Left colon (tissue), 2 donors: ENCODE data around the gene CTDP1. TPM values are rescaled to one million over a fixed set of nuclear protein-coding genes. Genes with fewer than 3 reads are reported as not detected.

Experiments
- ATAC-seq: fragments of 200-7000 bp; cut with Tn5 transposase; one replicate; pipeline ENCODE4 v1.9.1; 2020; ENCODE audit warnings: mild to moderate bottlenecking, moderate library complexity
- DNase-seq, 2 donors: peaks; one replicate each; pipeline ENCODE4 v3.0.0-alpha.2; 2020
- intact Hi-C, 2 donors: fragments of 100-400 bp; cut with DNase I in 1 of 2; cut with micrococcal nuclease in 1 of 2; formaldehyde crosslinking; loops; one replicate each; pipeline versions ENCODE4 v1.11.2 to v1.14.0; 2022; cut with DNase I, micrococcal nuclease
- total RNA-seq, 2 donors: library from RNA; stranded (reverse); fragmentation: NEBNext Ultra II Directional; extraction: Animal tissue kit (Norgen Biotek cat#: 25700); gene quantifications; one replicate each; pipeline ENCODE4 v1.2.1, GENCODE V29; 2021
- donor health status: DM: no; HTN: no; CAD: no.
- donor health status: DM: yes; HTN: yes; CAD: no.

Gene CTDP1
- total RNA-seq, 2 donors from 2014 or later, result 31.4 to 36.3 TPM

DNA sequence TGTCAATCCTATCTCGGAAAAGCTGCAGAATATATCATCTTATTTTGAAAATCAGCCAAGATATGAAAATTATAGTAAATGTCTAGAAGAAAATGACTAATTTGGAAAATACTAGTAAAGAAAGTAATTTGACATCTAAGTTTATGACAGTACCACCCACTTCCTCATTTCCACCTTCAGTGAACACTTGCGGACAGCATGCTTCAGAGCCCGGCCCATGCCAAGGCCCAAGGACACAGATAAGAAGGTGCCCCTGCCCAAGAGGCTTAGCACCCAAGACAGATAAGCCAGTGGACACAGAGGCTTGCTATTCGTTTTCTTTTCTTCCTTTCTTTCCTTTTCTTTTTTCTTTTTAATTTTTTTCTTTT is 113.4 kb downstream of the CTDP1 start:
- intact Hi-C loops, result no loop called here

DNA sequence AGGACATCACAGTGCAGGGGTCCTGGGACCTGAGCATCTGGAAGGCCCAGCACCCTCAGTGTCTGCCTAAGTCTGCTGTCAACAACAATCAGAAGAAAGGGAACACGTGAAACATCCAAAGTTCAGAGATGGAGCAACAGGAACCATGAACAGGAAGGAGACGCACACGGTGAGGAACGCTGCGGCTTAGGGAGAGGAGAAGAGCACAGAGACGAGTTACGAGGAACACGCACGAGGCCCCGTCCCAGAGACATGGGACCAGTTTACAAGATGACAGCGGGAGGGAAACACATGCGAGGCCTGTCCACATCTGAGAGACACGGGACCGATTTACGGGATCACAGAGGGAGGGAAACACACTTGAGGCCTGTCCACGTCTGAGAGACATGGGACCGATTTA is 115.2 kb downstream of the CTDP1 start:
- DNase-seq (no peak), ATAC-seq (no peak)

More for the DNA sequence above, 113.4 kb downstream of the CTDP1 start:
- ATAC-seq, result no peak
- peak in 1 of 2 donors; percentile 21 for DNase-seq

DNA sequence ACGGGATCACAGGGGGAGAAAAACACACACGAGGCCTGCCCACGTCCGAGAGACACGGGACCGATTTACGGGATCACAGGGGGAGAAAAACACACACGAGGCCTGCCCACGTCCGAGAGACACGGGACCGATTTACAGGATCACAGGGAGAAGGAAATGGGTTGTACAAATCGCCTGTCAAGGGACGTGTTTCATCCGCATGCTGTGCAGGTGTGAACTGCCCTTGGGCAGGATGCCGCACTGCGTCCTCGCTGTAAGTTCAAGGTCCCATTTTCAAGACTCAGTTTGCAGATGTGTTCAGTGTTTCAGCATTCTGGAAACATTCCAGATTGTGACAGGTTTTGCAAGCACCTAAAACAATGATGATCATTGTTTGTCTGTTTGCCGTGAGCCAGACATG is 115.8 kb downstream of the CTDP1 start:
- ATAC-seq (no peak), DNase-seq (no peak)
- intact Hi-C loops, result no loop called here

More for the DNA sequence above, 115.2 kb downstream of the CTDP1 start:
- intact Hi-C loops, result no loop called here

DNA sequence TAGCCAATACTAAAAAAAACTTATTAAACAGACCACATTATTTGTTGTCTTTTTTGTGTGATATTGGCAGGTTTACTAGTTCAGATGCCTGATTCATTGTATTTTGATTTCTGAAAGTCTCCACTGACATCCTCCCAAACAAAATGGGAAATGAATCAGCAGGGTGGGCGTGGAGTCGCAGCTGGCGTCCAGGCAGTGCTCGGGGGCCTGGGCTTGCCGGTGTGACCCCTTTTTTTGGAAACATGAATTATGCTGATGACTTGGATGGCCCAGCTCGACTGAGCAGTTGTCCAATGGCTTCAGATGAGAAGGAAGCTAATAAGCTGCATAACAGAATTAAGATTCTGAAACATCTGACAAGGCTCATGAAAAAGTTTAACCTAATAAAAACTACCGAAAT is 116.4 kb downstream of the CTDP1 start:
- intact Hi-C loops, result no loop called here
- ATAC-seq (no peak), DNase-seq (no peak)

DNA sequence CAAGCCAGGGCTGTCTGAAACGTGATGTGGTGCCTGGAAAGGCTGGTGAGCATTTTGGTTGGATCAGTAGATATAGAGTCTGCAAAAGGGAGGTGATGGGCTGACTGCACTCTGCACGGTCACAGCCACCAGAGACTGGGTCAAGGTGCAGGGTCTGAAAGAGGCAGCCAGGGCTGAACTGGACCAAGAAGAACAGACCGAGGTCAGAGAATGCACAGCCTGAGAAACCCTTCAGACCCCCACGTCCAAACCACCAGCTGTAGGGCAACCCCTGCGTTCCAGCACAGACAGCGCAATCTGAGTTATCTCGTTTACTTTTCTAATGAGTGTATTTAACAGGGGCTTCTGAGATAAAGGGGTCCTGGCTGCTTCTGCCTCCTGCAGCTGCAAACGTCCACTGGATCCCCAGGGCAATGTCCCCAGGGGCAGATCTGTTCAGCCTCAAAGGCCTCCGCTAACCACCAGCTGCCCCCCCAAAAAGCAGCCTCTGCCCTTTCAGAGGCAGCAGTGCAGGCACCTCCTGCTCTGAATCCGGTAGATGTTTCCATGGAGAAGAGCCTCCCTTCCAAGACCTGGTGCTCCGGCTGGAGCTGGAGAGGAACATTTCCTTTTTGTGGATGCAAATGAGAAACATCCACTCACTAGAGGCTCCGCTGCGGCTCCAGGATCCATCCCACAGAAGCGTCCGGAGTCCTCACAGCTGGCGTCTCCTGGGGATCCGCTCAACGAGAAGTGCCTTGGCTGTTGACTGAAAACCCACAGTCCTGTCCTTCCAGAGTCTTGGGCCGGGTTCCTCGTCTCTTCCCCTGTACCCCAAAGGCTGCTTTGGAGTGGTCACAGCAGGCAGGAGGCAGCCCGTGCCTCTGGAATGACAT is 117.2 kb downstream of the CTDP1 start:
- intact Hi-C loops, result no loop called here
- ATAC-seq (no peak), DNase-seq (no peak)

DNA sequence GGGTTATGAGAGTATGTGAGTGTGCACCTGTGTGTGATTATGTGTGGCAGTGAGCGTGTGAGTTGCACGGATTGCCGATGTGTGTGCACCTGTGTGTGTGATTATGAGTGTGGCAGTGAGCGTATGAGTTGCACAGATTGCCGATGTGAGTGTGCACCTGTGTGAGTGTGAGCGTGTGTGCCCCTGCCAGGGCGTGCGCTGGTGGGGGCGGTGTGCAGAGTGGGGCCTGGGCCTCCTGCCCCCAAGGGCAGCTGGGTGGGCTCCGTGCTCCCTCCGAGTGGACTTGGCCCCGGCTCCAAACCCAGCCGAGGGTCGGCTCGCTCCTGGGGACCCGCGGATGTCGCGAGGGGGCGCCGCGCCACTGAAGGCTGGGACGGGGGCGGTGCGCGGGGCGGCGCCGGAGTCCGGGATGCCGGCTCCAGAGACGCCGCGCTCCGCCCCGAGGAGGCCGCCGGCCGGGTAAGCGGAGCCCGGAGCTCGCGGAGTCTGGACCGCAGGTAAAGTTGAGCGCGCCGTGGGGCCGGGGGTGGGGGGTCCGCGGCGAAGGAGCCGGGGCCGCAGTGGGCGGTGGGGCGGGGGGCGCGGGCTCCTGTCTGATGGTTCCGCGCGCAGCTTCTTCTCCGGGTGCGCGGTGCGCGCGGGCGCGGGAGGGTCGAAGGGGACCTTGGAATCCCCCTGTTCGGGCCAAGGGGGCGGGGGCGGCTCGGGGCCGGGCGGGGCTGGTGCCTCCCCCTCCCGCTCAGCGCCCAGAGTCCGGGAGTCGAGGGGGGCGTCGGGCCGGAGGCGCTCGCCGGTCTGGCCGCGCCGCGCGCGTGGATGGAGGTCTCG is 118.1 kb downstream of the CTDP1 start, which contains the start of gene KCNG2:
TSS of gene KCNG2 (plus strand) at position 421 of the 828 bp plus-strand sequence. CDS start 65,730 bp downstream, outside the sequence.
- DNase-seq (peak in 1 of 2 donors; percentile 35), ATAC-seq (peak; percentile 59)
- intact Hi-C loops, result no loop called here

DNA sequence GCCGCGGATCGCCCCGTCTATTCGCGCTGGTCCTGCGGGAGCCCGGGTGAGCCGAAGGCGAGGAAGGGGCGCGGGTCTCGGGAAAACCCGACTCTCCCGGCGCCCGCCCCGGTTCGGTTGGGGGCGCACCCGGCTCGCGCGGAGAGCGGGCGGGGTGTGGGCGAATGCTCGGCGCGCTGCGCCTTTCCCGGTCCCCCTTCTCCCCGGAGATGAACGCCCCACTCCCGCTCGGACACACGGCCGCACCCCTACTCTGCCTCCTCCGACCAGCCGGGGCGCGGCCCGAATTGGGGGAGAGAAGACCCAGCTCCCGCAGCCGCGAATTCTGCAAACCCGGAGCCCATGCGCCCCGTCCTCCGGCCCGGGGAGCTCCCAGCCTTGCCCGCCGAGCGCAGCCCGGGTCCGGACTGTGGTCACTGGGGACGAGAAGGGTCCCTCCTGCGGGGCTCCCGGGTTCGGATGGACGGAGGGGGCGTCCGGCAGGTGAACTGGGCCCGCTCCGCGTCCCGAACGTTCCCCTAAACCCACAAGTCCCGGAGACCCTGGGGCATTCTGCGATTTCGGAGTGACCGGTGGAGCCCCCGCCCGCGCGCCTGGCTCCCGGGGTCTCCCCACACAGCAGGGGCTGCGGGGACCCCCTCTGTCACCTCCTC is 118.9 kb downstream of the CTDP1 start:
- no peak for DNase-seq
- intact Hi-C loops, result no loop called here
- peak; percentile 25 for ATAC-seq

DNA sequence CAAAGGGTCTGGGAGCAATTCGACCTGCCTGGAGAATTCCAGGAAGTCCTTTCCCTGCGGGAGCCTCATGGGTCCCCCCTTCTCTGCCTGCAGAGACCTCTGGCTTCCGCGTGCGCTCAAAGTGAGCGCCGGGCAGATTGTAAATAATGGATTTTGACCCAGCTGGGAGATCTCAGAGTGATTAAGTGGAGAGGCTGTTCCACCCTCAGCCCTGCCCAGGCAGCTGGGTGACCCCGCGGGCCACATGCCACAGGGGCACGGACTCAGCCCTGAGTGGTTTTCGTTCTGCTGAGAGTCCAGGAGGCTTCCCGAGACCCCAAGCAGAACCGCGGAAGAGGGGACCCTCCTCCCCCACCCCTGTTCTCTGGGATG is 119.4 kb downstream of the CTDP1 start:
- DNase-seq, result peak in 1 of 2 donors; percentile 14
- intact Hi-C loops, result no loop called here
- peak; percentile 78 for ATAC-seq

DNA sequence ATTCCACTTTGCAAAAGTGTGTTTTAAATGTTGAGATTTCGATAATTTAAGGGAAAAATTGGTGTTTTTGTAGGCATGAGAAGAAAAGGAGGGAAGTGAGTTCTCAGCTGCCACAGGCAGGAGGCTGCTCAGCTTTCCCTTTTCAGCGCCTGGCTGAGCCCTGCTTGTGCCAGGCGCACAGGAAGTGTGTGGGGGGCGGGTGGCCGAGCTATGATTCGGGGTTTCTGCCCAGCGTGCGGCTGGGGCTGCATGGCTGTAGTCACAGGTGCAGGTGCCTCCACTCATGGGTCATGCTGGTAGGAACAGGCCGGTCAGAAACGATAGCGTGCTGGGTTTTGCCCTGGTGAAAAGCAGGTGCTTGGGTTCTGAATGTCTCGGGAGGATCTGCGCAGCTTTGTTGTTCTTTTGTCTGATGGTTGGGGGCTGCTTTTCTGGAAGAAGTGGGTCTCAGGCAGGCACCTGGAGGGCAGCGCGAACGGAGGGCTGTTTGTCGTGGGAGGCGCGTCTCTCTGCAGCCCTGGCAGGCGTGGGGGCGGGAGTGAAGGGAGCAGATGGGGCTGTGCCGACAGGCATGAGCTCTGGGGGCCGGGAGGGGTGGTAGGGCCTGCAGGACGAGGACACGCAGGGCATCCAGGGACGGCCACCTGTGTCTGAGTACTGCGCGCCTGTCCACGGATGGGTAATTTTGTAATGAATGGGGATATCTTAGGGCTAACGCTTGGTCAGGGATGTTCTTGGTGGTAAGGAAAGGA is 120.2 kb downstream of the CTDP1 start:
- no peak for ATAC-seq
- no peak for DNase-seq
- intact Hi-C loops, result no loop called here

DNA sequence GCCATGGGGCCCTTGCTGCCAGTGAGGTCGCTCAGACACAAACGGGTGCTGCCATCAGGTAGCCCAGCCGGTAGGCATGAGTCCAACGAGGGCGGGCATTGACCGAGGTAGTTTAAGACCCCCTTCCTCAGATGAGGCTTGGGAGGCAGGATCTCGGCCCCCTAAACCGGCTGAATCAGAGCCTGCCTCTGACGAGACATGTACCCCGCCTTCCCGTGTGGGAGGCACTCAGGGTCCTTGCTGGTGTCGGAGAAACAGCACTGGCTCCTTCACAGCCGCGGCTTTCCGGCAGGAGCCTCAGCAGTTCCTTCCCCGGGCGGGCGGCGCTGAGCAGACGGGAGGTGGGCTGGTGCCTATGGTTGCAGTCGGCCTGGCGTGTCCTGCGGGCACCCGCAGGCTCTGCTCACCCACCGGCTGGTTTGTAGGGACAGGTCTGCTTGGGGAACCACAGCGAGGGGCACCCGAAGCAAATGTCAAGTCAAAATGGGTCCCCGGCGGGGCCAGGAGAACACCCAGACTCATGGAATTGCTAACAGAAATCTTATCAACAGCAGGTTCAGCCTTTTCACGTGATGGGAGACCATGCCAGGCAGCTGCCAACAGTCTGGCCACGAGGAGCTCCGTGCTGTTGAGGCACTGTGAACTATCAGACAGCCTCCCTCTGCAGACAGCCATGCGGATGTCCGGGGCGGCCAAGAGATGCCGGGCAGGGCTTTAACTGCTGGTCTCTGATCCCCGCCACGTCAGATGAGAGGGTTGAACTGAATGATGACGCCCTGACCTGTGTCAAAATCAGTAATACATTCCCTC is 121.0 kb downstream of the CTDP1 start:
- no peak for DNase-seq
- ATAC-seq, result no peak
- intact Hi-C loops, result no loop called here

DNA sequence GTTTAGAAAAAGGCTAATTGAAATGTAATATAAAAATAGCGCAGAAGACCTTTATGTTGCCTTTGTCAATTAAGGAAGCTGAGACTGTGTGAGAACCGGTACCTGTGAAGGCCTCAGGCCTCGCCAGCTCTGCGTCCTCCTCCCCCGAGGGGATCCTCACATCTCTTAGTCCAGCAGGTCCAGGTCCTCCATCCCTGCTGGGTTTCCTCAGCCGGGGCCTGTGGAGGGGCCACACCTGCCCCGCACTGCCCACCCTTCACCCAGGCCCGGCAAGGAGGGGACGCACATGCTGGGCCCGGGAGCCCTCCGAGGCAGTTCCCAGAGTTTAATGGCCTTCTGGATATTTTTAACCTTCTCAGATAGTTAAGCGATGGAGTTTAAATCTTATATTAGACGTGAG is 121.6 kb downstream of the CTDP1 start:
- no peak for DNase-seq
- no peak for ATAC-seq
- intact Hi-C loops, result no loop called here

DNA sequence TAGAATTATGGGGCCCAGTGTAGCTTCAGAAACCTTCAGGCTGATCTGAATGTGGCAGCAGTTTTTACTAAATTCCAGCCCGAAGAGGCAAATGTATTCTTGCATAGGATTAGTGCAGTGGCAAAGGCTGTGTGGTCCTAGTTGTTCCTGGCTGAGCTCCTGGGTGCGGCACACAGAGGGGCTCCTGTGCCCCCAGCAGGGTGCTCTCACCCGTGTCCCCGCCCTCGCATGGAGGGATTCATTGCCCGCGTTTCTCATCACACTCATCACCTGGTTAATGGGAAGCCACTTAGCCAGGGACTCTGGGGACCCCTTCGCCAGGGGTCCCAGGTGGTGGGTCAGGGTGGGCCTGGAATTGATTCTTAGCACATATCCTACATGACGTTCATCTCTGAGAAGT is 122.0 kb downstream of the CTDP1 start:
- ATAC-seq (no peak), DNase-seq (no peak)
- intact Hi-C loops, result no loop called here

DNA sequence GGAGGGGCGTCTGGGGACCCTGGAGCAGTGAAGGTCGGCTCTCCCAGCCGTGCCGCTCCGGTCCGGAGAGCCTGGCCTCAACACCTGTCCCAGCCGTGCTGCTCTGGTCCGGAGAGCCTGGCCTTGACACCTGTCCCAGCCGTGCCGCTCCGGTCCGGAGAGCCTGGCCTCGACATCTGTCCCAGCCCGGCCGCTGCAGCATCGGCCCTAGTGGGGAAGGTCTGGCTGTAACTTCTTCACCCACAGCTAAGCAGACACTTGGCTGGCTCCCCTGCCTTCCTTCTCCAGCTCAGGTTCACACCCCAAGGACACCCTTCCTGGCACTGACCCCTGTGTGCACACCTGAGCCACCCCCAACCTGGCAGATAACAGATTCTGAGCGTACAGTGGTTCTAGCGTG is 122.7 kb downstream of the CTDP1 start:
- intact Hi-C loops, result no loop called here
- ATAC-seq (no peak), DNase-seq (no peak)

DNA sequence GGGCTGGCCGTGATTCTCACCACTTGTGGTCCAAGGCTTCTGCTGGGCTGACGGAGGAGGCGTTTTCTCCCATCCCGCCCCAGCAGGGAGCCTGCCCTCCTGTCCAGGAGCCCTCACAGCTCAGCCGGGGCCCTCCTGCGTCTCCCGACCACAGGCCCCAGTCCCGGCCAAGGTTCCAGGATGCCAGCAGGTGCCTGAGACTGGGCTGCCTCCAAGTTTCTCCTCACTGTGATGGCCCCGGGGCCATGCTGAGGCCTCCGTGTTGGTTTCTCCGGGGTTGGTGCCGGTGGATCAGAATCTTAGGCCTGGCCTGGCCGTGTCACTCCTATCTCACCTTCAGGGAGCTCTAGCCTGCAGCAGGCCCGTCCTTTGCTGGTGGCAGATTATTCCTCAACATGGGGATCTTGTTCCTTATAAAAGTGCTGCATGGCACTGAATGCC is 124.0 kb downstream of the CTDP1 start:
- ATAC-seq, result no peak
- intact Hi-C loops, result no loop called here
- DNase-seq, result no peak
